Upper lobe of left lung (tissue), 4 donors: Measurements from ENCODE around the gene SFXN5.

ENCODE experiments used
- CTCF ChIP-seq, 6 experiments: fragments of 450-650 bp in 4 of 6; fragments of 200-600 bp in 2 of 6; sonication (generic) in 2 of 6; IDR thresholded peaks; one replicate each; pipeline ENCODE4 v1.5.1; 2016 to 2019; ENCODE audit warnings: antibody characterized with exemption in 6 of 6
- POLR2A ChIP-seq, 4 donors: fragments of 450-650 bp; IDR thresholded peaks; one replicate each; pipeline ENCODE4 v1.5.1; 2016 to 2017; ENCODE audit warnings: antibody characterized with exemption in 4 of 4, mild to moderate bottlenecking in 2 of 4

DNA sequence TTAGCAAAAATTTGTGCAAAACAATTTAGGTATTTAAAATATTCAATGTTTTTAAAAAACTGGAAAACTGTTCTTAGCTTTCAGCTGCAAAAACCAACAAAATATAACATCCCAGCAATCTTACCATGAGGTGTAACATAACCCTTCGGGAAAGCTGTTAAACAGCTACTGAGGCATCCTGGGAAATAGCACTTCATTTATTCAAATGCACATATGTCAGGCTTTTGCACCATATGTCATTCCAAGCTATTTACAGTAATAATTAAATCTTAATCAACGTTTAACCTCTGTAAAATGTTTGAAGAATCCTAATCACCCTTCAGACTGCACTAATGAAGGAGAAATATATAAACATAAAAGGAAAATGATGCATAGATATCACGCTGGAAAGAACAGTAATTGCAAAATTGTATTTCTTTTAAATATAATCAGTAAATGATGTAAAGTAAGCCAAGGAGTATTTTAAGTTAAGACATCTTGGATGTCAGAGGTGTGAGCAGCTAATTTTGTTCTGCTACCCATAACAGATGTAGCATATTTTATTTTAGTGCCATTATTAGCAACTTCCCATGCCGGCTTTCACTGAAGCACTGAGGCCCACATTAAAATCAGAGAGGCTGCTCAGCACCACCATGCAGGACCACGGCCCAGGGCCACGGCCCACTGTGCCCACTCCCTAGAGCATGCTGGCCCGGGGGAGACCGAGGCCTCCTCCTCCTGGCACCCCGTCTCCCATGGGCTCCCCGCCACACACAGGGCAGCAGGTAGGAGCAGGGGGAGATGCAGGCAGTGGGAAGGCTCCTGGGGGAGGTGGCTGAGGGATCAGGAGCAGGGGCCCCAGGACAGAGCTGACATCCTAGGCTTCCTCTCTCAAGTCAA lies 123.3 kb downstream of the SFXN5 start:
- TF ChIP-seq CTCF (IDR thresholded peaks at IDR 0.05): no peak
- TF ChIP-seq POLR2A (IDR thresholded peaks at IDR 0.05): no peak
